Progenitor cell of endocrine pancreas (in vitro differentiated cells): Measurements from ENCODE around the gene ADAMTSL1. TPM values are rescaled to one million over a fixed set of nuclear protein-coding genes. Genes with fewer than 3 reads are reported as not detected.

Experiments
- DNase-seq: peaks from one replicate; pipeline ENCODE4 v3.0.0; 2021; ENCODE audit warnings: low spot score; ENCODE audit not compliant: unreplicated experiment
- H3K27ac Mint-ChIP-seq: 2 replicates; pipeline ENCODE4 v1.8.0; 2021; ENCODE audit warnings: mild to moderate bottlenecking, moderate library complexity, mixed read lengths
- H3K27me3 Mint-ChIP-seq: 2 replicates; pipeline ENCODE4 v1.8.0; 2021; ENCODE audit warnings: mixed read lengths
- H3K36me3 Mint-ChIP-seq: 2 replicates; pipeline ENCODE4 v1.8.0; 2022; ENCODE audit warnings: mixed read lengths; ENCODE audit not compliant: insufficient read depth
- H3K4me1 Mint-ChIP-seq: 2 replicates; pipeline ENCODE4 v1.8.0; 2021; ENCODE audit warnings: low read depth, mixed read lengths
- H3K4me3 Mint-ChIP-seq: 2 replicates; pipeline ENCODE4 v1.8.0; 2021; ENCODE audit warnings: low read depth, mild to moderate bottlenecking, moderate library complexity, mixed read lengths
- H3K9me3 Mint-ChIP-seq: 2 replicates; pipeline ENCODE4 v1.8.0; 2021; ENCODE audit warnings: low read depth, mixed read lengths
- total RNA-seq: library from RNA; stranded (reverse); gene quantifications from 2 replicates; pipeline ENCODE4 v1.2.1, GENCODE V29; 2021
- TF ChIP-seq, protein P1 (sequence below): fragments of 200-600 bp; sonication (generic); IDR thresholded peaks from one replicate; pipeline ENCODE4 v1.5.0; 2021; ENCODE audit warnings: antibody characterized with exemption, mild to moderate bottlenecking; ENCODE audit not compliant: unreplicated experiment

Gene ADAMTSL1
- total RNA-seq, 1 donor from 2014 or later: 2.1 TPM

- TF ChIP-seq, protein P1, sequence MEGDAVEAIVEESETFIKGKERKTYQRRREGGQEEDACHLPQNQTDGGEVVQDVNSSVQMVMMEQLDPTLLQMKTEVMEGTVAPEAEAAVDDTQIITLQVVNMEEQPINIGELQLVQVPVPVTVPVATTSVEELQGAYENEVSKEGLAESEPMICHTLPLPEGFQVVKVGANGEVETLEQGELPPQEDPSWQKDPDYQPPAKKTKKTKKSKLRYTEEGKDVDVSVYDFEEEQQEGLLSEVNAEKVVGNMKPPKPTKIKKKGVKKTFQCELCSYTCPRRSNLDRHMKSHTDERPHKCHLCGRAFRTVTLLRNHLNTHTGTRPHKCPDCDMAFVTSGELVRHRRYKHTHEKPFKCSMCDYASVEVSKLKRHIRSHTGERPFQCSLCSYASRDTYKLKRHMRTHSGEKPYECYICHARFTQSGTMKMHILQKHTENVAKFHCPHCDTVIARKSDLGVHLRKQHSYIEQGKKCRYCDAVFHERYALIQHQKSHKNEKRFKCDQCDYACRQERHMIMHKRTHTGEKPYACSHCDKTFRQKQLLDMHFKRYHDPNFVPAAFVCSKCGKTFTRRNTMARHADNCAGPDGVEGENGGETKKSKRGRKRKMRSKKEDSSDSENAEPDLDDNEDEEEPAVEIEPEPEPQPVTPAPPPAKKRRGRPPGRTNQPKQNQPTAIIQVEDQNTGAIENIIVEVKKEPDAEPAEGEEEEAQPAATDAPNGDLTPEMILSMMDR: no peak
- no peak for DNase-seq
- Mint-ChIP-seq H3K27me3 (no peaks in the 10 kb centered on the region), H3K9me3 (no peaks in the 10 kb centered on the region), H3K36me3 (no peaks in the 10 kb centered on the region), H3K4me3 (no peak overlapping the region), H3K27ac (no peak overlapping the region), H3K4me1 (no peaks in the 10 kb centered on the region)
Observed at GRCh38 chr9:18881758-18882157, 407.8 kb downstream of the ADAMTSL1 start.

- H3K4me1 Mint-ChIP-seq: no peaks in the 10 kb centered on the region
- no peak for DNase-seq
- H3K4me3 Mint-ChIP-seq: no peak overlapping the region
- no peaks in the 10 kb centered on the region for H3K36me3 Mint-ChIP-seq
- H3K9me3 Mint-ChIP-seq: no peaks in the 10 kb centered on the region
- no peaks in the 10 kb centered on the region for H3K27me3 Mint-ChIP-seq
- TF ChIP-seq, protein P1: no peak
- no peak overlapping the region for H3K27ac Mint-ChIP-seq
Observed at GRCh38 chr9:18887546-18887945, 413.6 kb downstream of the ADAMTSL1 start.

DNA sequence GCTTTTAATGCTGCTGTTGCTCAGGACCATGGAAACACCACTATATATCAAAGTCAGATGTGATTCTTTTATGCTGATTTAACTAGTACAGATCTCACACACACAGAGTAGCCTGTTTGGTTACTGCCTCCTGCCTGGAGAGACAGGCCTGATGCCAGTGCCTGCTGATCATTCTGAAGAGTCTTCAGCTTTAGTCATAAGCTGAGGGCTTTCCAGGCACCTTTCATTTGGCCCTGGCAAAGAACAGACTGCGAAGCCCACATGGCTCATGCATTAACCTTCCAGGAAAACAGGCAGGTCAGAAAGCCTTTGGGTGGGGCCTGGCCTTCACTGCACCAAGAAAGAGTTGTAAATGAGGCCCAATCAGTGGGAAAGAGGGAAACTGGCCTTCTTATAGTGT is 414.3 kb downstream of the ADAMTSL1 start:
- Mint-ChIP-seq H3K4me1 (no peaks in the 10 kb centered on the region), H3K27me3 (no peaks in the 10 kb centered on the region), H3K9me3 (no peaks in the 10 kb centered on the region), H3K27ac (no peak overlapping the region), H3K36me3 (no peaks in the 10 kb centered on the region), H3K4me3 (no peak overlapping the region)
- no peak for DNase-seq
- TF ChIP-seq, protein P1: no peak

- no peak overlapping the region for H3K4me3 Mint-ChIP-seq
- no peaks in the 10 kb centered on the region for H3K9me3 Mint-ChIP-seq
- H3K4me1 Mint-ChIP-seq: no peaks in the 10 kb centered on the region
- no peaks in the 10 kb centered on the region for H3K36me3 Mint-ChIP-seq
- H3K27me3 Mint-ChIP-seq: no peaks in the 10 kb centered on the region
- H3K27ac Mint-ChIP-seq: no peak overlapping the region
- TF ChIP-seq, protein P1: no peak
- no peak for DNase-seq
Observed at GRCh38 chr9:18889550-18889949, 415.6 kb downstream of the ADAMTSL1 start.

DNA sequence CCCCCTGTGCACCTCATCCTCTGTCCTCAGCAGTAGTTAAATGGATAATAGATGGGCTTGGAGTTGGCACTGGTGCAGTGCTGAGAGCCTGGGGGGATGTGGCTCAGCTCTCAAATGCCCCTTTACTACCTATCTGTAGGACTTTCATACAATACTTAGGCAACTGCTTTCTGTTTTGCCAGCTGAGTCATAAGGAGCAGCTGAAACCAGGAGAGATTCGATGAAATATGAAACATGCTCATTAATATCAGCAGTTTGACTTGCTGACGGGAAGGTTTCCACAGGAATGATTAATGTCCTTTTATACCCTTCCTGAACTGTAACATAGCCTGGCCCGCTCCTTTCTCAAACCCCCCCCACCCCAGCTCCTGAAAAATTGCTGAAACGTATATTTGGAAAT is 416.4 kb downstream of the ADAMTSL1 start:
- Mint-ChIP-seq H3K4me1 (no peaks in the 10 kb centered on the region), H3K27me3 (no peaks in the 10 kb centered on the region), H3K9me3 (peaks cover under 1% of the 10 kb centered on the region), H3K27ac (no peak overlapping the region), H3K36me3 (no peaks in the 10 kb centered on the region), H3K4me3 (no peak overlapping the region)
- TF ChIP-seq, protein P1: no peak
- DNase-seq: no peak
